ENCODE measurements around the gene OR5M3. TPM values are rescaled to one million over a fixed set of nuclear protein-coding genes. Genes with fewer than 3 reads are reported as not detected.

OR5M3 gene
- total and polyA plus RNA-seq, 5 donors from 2014 or later: not detected

DNA sequence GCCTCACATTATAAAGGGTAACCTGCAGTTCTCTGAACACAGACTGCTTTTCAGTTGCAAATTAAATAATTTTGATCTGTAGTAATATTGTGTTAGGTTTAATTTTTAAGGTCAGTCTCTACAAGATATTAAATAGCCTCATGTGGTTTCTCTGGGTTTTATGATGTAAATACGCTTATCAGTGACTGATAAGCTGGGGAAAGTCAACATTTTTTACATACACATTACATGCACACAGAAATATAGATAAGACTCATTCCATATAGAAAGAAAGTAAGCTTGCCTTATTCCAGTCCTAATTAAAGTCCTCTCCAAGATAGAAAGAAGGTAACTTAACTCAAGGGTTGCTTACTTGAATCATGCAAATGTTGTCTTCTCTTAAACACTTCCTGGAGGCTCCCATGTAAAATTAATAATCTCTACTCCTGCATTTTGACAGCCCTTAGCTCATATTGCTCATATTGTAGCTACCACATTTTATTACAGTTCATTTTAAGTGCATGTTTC is 1.6 kb upstream of the OR5M3 start:
- H3K27ac Mint-ChIP-seq: no peak overlapping the region
- H3K27ac ChIP-seq (ENCODE audit: insufficient read depth, low read length, poor library complexity, severe bottlenecking): no peak overlapping the region

DNA sequence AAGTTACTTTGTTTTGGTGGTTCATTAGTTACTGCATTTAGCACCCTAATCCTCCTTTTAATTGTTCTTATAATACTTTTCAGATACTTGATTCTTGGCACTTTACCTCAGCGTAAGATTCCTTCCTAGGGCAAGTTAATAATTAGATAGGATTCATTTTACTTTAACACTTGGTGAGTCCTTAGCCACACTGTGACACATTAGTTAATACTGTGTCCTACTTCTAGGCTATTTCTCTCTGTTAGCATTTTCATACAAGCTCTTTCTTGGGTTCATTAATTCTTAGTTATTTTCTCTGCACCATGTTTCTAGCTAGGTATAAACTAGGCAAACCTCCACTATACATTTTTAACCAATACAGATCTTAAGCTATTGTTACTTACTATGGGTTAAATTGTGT is 16.1 kb downstream of the OR5M3 start:
- no peaks in the 10 kb centered on the region for H3K27me3 ChIP-seq (ENCODE audit: control insufficient read depth, insufficient read depth, low read length)
- no peaks in the 10 kb centered on the region for H3K36me3 ChIP-seq (ENCODE audit: control insufficient read depth, insufficient read depth, low read length)
- no peaks in the 10 kb centered on the region for H3K4me1 ChIP-seq (ENCODE audit: control insufficient read depth, insufficient read depth, low read length, poor library complexity, severe bottlenecking)
- DNase-seq (no peak), ATAC-seq (ENCODE audit: low read depth in 2 of 2) (no peak)
- H3K36me3 Mint-ChIP-seq: no peaks in the 10 kb centered on the region
- no peak overlapping the region for H3K4me3 Mint-ChIP-seq
- H3K9me3 ChIP-seq (ENCODE audit: control insufficient read depth in 2 of 2, low read length in 2 of 2): peaks cover 0 to 2% of the 10 kb centered on the region in 2 experiments
- H3K27me3 Mint-ChIP-seq: no peaks in the 10 kb centered on the region
- H3K4me3 ChIP-seq (ENCODE audit: low read depth, low read length): no peak overlapping the region
- H3K4me1 Mint-ChIP-seq: no peaks in the 10 kb centered on the region
- H3K27ac ChIP-seq (ENCODE audit: insufficient read depth, low read length, poor library complexity, severe bottlenecking): no peak overlapping the region
- H3K9me3 Mint-ChIP-seq: peaks cover 2 to 13% (median 7%) of the 10 kb centered on the region in 7 donors
- H3K27ac Mint-ChIP-seq: no peak overlapping the region

More for the DNA sequence above, 1.6 kb upstream of the OR5M3 start:
- H3K9me3 ChIP-seq (ENCODE audit: control insufficient read depth in 2 of 2, low read length in 2 of 2): peaks cover 0 to 4% of the 10 kb centered on the region in 2 experiments
- no peak for DNase-seq
- H3K4me3 Mint-ChIP-seq: no peak overlapping the region
- no peaks in the 10 kb centered on the region for H3K4me1 Mint-ChIP-seq
- peaks cover 0 to 12% (median 3%) of the 10 kb centered on the region in 7 donors for H3K9me3 Mint-ChIP-seq
- H3K4me1 ChIP-seq (ENCODE audit: control insufficient read depth, insufficient read depth, low read length, poor library complexity, severe bottlenecking): no peaks in the 10 kb centered on the region
- no peaks in the 10 kb centered on the region for H3K36me3 ChIP-seq (ENCODE audit: control insufficient read depth, insufficient read depth, low read length)
- no peaks in the 10 kb centered on the region for H3K27me3 Mint-ChIP-seq
- no peaks in the 10 kb centered on the region for H3K36me3 Mint-ChIP-seq
- no peak overlapping the region for H3K4me3 ChIP-seq (ENCODE audit: low read depth, low read length)
- ATAC-seq (ENCODE audit: low read depth in 2 of 2): no peak
- no peaks in the 10 kb centered on the region for H3K27me3 ChIP-seq (ENCODE audit: control insufficient read depth, insufficient read depth, low read length)

DNA sequence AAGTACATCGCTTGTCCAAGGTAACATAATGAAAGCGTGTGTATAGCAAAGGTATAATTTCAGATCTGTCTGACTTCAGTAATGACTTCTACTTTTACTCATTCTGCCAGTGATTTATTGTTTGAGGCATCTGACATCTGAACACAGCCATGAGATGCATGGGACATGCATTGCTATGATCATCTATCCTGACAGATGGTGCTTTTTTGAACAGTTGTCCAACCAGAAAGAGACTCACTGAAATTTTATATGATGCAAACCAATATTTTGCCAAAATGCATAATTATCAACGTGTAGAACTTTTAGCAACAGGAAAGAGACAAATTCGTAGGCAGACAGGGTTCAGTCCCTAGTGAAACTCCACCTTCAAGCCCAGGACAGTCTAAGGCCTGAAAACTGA is 19.6 kb downstream of the OR5M3 start:
- ATAC-seq (ENCODE audit: low read depth in 2 of 2): no peak
- Mint-ChIP-seq H3K9me3 (peaks cover 1 to 18% (median 8%) of the 10 kb centered on the region in 7 donors), H3K4me1 (no peaks in the 10 kb centered on the region), H3K4me3 (no peak overlapping the region), H3K27me3 (no peaks in the 10 kb centered on the region), H3K36me3 (no peaks in the 10 kb centered on the region), H3K27ac (no peak overlapping the region)
- H3K4me1 ChIP-seq (ENCODE audit: control insufficient read depth, insufficient read depth, low read length, poor library complexity, severe bottlenecking): no peaks in the 10 kb centered on the region
- no peak for DNase-seq
- H3K9me3 ChIP-seq (ENCODE audit: control insufficient read depth in 2 of 2, low read length in 2 of 2): peaks cover 0 to 2% of the 10 kb centered on the region in 2 experiments
- no peak overlapping the region for H3K4me3 ChIP-seq (ENCODE audit: low read depth, low read length)
- no peak overlapping the region for H3K27ac ChIP-seq (ENCODE audit: insufficient read depth, low read length, poor library complexity, severe bottlenecking)
- no peaks in the 10 kb centered on the region for H3K36me3 ChIP-seq (ENCODE audit: control insufficient read depth, insufficient read depth, low read length)
- no peaks in the 10 kb centered on the region for H3K27me3 ChIP-seq (ENCODE audit: control insufficient read depth, insufficient read depth, low read length)

Other genes with a start within 250 kb of the OR5M3 start
- not detected for gene OR5T2, start 239.1 kb downstream of the OR5M3 start, total RNA-seq
- gene OR5T2, start 239.1 kb downstream of the OR5M3 start, polyA plus RNA-seq: not detected
- gene OR5T3, start 221.1 kb downstream of the OR5M3 start, total RNA-seq: not detected
- not detected for gene OR5T3, start 221.1 kb downstream of the OR5M3 start, polyA plus RNA-seq
- not detected for gene OR5T1, start 199.2 kb downstream of the OR5M3 start, total RNA-seq
- not detected for gene OR5T1, start 199.2 kb downstream of the OR5M3 start, polyA plus RNA-seq
- gene OR8H1, start 181.1 kb downstream of the OR5M3 start, total RNA-seq: not detected
- not detected for gene OR8H1, start 181.1 kb downstream of the OR5M3 start, polyA plus RNA-seq
- gene OR8K3, start 158.2 kb downstream of the OR5M3 start, total RNA-seq: not detected
- gene OR8K3, start 158.2 kb downstream of the OR5M3 start, polyA plus RNA-seq: not detected
- not detected for gene OR8K1, start 127.3 kb downstream of the OR5M3 start, total RNA-seq
- not detected for gene OR8K1, start 127.3 kb downstream of the OR5M3 start, polyA plus RNA-seq
- gene OR8J1, start 119.1 kb downstream of the OR5M3 start, total RNA-seq: not detected
- not detected for gene OR8J1, start 119.1 kb downstream of the OR5M3 start, polyA plus RNA-seq
- gene OR8U1, start 97.7 kb downstream of the OR5M3 start, total RNA-seq: not detected
- gene OR8U1, start 97.7 kb downstream of the OR5M3 start, polyA plus RNA-seq: not detected
- not detected for gene OR5AL1, start 60.7 kb downstream of the OR5M3 start, total RNA-seq
- gene OR5AL1, start 60.7 kb downstream of the OR5M3 start, polyA plus RNA-seq: not detected
- not detected for gene OR5M8, start 18.0 kb upstream of the OR5M3 start, total RNA-seq
- gene OR5M8, start 18.0 kb upstream of the OR5M3 start, polyA plus RNA-seq: not detected
- not detected for gene OR5M11, start 69.9 kb upstream of the OR5M3 start, total RNA-seq
- gene OR5M11, start 69.9 kb upstream of the OR5M3 start, polyA plus RNA-seq: not detected
- gene OR5M10, start 104.4 kb upstream of the OR5M3 start, total RNA-seq: not detected
- not detected for gene OR5M10, start 104.4 kb upstream of the OR5M3 start, polyA plus RNA-seq
- gene OR5M1, start 141.5 kb upstream of the OR5M3 start, total RNA-seq: not detected
- gene OR5M1, start 141.5 kb upstream of the OR5M3 start, polyA plus RNA-seq: not detected
- gene OR5AP2, start 169.1 kb upstream of the OR5M3 start, total RNA-seq: not detected
- gene OR5AP2, start 169.1 kb upstream of the OR5M3 start, polyA plus RNA-seq: not detected
- gene OR5AR1, start 190.3 kb upstream of the OR5M3 start, total RNA-seq: not detected
- gene OR5AR1, start 190.3 kb upstream of the OR5M3 start, polyA plus RNA-seq: not detected
- not detected for gene OR9G1, start 225.7 kb upstream of the OR5M3 start, total RNA-seq
- not detected for gene OR9G1, start 225.7 kb upstream of the OR5M3 start, polyA plus RNA-seq